Measurements from ENCODE around the gene CEP112. TPM values are rescaled to one million over a fixed set of nuclear protein-coding genes. Genes with fewer than 3 reads are reported as not detected.

The CEP112 gene
- polyA plus RNA-seq, 1 donor from 2014 or later: 6.0 TPM

GRCh38 chr17:65820811-65821210 lies 371.1 kb downstream of the CEP112 start:
- Histone ChIP-seq H3K36me3 (ENCODE audit: insufficient read depth, low read length) (no peaks in the 10 kb centered on the region), H3K9me2 (ENCODE audit: insufficient read depth, low read length) (no peaks in the 10 kb centered on the region), H3F3A (ENCODE audit: insufficient read depth, low read length, poor library complexity, severe bottlenecking) (no peaks in the 10 kb centered on the region), H3K27ac (ENCODE audit: low read length) (no peak overlapping the region), H2AFZ (ENCODE audit: low read depth, low read length) (no peak overlapping the region), H3K27me3 (ENCODE audit: insufficient read depth, low read depth, low read length) (no peaks in the 10 kb centered on the region), H3K4me2 (ENCODE audit: low read length) (no peak overlapping the region), H3K9ac (ENCODE audit: low read length) (no peak overlapping the region), H3K79me2 (replicated peaks; ENCODE audit: insufficient read depth, low read length) (no peaks in the 10 kb centered on the region), H3K4me3 (ENCODE audit: low read length) (no peak overlapping the region), H4K20me1 (ENCODE audit: insufficient read depth) (no peaks in the 10 kb centered on the region), H3K9me3 (ENCODE audit: low read length) (no peaks in the 10 kb centered on the region)
- no peak for TF ChIP-seq EZH2 (IDR thresholded peaks at IDR 0.05; ENCODE audit: borderline replicate concordance, insufficient read depth, low read length, poor library complexity, severe bottlenecking)
- TF ChIP-seq POLR2AphosphoS5 (IDR thresholded peaks at IDR 0.05): no peak
- no peak for TF ChIP-seq MXI1 (conservative IDR thresholded peaks at IDR 0.05; ENCODE audit: poor library complexity, severe bottlenecking)

GRCh38 chr17:65820306-65820705 lies 371.6 kb downstream of the CEP112 start:
- TF ChIP-seq EP300 (conservative IDR thresholded peaks at IDR 0.05; ENCODE audit: poor library complexity, severe bottlenecking) (no peak), CTCF (IDR thresholded peaks at IDR 0.05; ENCODE audit: poor library complexity, severe bottlenecking) (no peak), RAD21 (conservative IDR thresholded peaks at IDR 0.05) (no peak), REST (IDR thresholded peaks at IDR 0.05; ENCODE audit: borderline replicate concordance) (no peak), SMC3 (conservative IDR thresholded peaks at IDR 0.05; ENCODE audit: poor library complexity) (no peak), POLR2AphosphoS5 (IDR thresholded peaks at IDR 0.05) (no peak), TAF1 (IDR thresholded peaks at IDR 0.05; ENCODE audit: low read depth) (no peak), MXI1 (conservative IDR thresholded peaks at IDR 0.05; ENCODE audit: poor library complexity, severe bottlenecking) (no peak), EZH2 (IDR thresholded peaks at IDR 0.05; ENCODE audit: borderline replicate concordance, insufficient read depth, low read length, poor library complexity, severe bottlenecking) (no peak)
- no peak overlapping the region for H2AFZ ChIP-seq (ENCODE audit: low read depth, low read length)
- H3K79me2 ChIP-seq (replicated peaks; ENCODE audit: insufficient read depth, low read length): no peaks in the 10 kb centered on the region

More at GRCh38 chr17:65820306-65820705, 371.6 kb downstream of the CEP112 start:
- H3K4me2 ChIP-seq (ENCODE audit: low read length): no peak overlapping the region
- H3K9me2 ChIP-seq (ENCODE audit: insufficient read depth, low read length): no peaks in the 10 kb centered on the region
- H3K27ac ChIP-seq (ENCODE audit: low read length): no peak overlapping the region
- H3K4me3 ChIP-seq (ENCODE audit: low read length): no peak overlapping the region
- H3K9ac ChIP-seq (ENCODE audit: low read length): no peak overlapping the region
- no peaks in the 10 kb centered on the region for H3K27me3 ChIP-seq (ENCODE audit: insufficient read depth, low read depth, low read length)
- H3K9me3 ChIP-seq (ENCODE audit: low read length): no peaks in the 10 kb centered on the region
- H3K36me3 ChIP-seq (ENCODE audit: insufficient read depth, low read length): no peaks in the 10 kb centered on the region
- H4K20me1 ChIP-seq (ENCODE audit: insufficient read depth): no peaks in the 10 kb centered on the region
- no peaks in the 10 kb centered on the region for H3F3A ChIP-seq (ENCODE audit: insufficient read depth, low read length, poor library complexity, severe bottlenecking)

Measured in neural cell (in vitro differentiated cells).